Measurements from ENCODE around the gene TRPM4.
"Not testable (repeated sequence)": the region's sequence is repeated elsewhere in the genome, so short reads cannot be mapped to it uniquely, and the experiment has no call there.

GRCh38 chr19:49224441-49224840 is 66.8 kb downstream of the TRPM4 start:
- TF ChIP-seq, protein P1, sequence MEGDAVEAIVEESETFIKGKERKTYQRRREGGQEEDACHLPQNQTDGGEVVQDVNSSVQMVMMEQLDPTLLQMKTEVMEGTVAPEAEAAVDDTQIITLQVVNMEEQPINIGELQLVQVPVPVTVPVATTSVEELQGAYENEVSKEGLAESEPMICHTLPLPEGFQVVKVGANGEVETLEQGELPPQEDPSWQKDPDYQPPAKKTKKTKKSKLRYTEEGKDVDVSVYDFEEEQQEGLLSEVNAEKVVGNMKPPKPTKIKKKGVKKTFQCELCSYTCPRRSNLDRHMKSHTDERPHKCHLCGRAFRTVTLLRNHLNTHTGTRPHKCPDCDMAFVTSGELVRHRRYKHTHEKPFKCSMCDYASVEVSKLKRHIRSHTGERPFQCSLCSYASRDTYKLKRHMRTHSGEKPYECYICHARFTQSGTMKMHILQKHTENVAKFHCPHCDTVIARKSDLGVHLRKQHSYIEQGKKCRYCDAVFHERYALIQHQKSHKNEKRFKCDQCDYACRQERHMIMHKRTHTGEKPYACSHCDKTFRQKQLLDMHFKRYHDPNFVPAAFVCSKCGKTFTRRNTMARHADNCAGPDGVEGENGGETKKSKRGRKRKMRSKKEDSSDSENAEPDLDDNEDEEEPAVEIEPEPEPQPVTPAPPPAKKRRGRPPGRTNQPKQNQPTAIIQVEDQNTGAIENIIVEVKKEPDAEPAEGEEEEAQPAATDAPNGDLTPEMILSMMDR (IDR thresholded peaks at IDR 0.05): not testable (repeated sequence)
- TF ChIP-seq POLR2A (IDR thresholded peaks at IDR 0.05): not testable (repeated sequence)
